ENCODE measurements around the gene BRD3OS.
"Not testable (repeated sequence)": the region's sequence is repeated elsewhere in the genome, so short reads cannot be mapped to it uniquely, and the experiment has no call there.

Gene BRD3OS

GRCh38 chr9:133988771-133989170 is 36.5 kb upstream of the BRD3OS start:
- not testable (repeated sequence) for DNase-seq (ENCODE audit: low spot score)

GRCh38 chr9:133989625-133990365 is 35.5 kb upstream of the BRD3OS start:
- DNase-seq (ENCODE audit: low spot score) = no peak

- DNase-seq (ENCODE audit: low spot score) = no peak
Observed at GRCh38 chr9:133990366-133991213, 34.7 kb upstream of the BRD3OS start.

GRCh38 chr9:133991214-133991921 is 33.9 kb upstream of the BRD3OS start:
- no peak for DNase-seq (ENCODE audit: low spot score)

- no peak for DNase-seq (ENCODE audit: low spot score)
Observed at GRCh38 chr9:133991964-133992779, 33.1 kb upstream of the BRD3OS start, which contains the start of gene VAV2. TSS of gene VAV2 (minus strand) at chr9:133992324. CDS start at chr9:133992278, 46 bp downstream.

GRCh38 chr9:133992780-133993634 is 32.3 kb upstream of the BRD3OS start:
- DNase-seq (ENCODE audit: low spot score) = peak; percentile 17

GRCh38 chr9:133993635-133994253 is 31.5 kb upstream of the BRD3OS start:
- no peak for DNase-seq (ENCODE audit: low spot score)

- DNase-seq (ENCODE audit: low spot score) = peak; percentile 60
Observed at GRCh38 chr9:133994353-133995011, 30.8 kb upstream of the BRD3OS start.

- no peak for DNase-seq (ENCODE audit: low spot score)
Observed at GRCh38 chr9:133995012-133995896, 30.0 kb upstream of the BRD3OS start.

GRCh38 chr9:133996531-133997520 is 28.5 kb upstream of the BRD3OS start:
- DNase-seq (ENCODE audit: low spot score) = no peak

- DNase-seq (ENCODE audit: low spot score) = no peak
Observed at GRCh38 chr9:133997584-133997983, 27.7 kb upstream of the BRD3OS start.

GRCh38 chr9:133998915-133999595 is 26.2 kb upstream of the BRD3OS start:
- DNase-seq (ENCODE audit: low spot score) = no peak

GRCh38 chr9:133999851-134000265 is 25.4 kb upstream of the BRD3OS start:
- DNase-seq (ENCODE audit: low spot score) = no peak

GRCh38 chr9:134002796-134003195 is 22.5 kb upstream of the BRD3OS start:
- no peak for DNase-seq (ENCODE audit: low spot score)

GRCh38 chr9:134003237-134003636 is 22.0 kb upstream of the BRD3OS start:
- DNase-seq (ENCODE audit: low spot score) = no peak

GRCh38 chr9:134004131-134004873 is 21.0 kb upstream of the BRD3OS start:
- no peak for DNase-seq (ENCODE audit: low spot score)
